ENCODE results near the gene ZBTB38. TPM values are rescaled to one million over a fixed set of nuclear protein-coding genes. Genes with fewer than 3 reads are reported as not detected.

ZBTB38 gene
- total and polyA plus RNA-seq, 2 donors (not counting 1 experiment from before 2014, with no cell fraction given), result 96.0 to 191 TPM

- Histone ChIP-seq H3K79me2 (ENCODE audit: control insufficient read depth, insufficient read depth, low read length) (no peaks in the 10 kb centered on the region), H2AFZ (ENCODE audit: low read length) (no peak overlapping the region), H3K4me3 (replicated peaks in 1 of 4; ENCODE audit: control extremely low read depth in 1 of 4, insufficient read depth in 1 of 4, low read depth in 3 of 4, low read length in 4 of 4) (no peak overlapping the region), H3K4me2 (ENCODE audit: extremely low read depth, insufficient read depth, low read length) (no peak overlapping the region), H3K9me3 (ENCODE audit: control insufficient read depth, insufficient read depth, low read depth, low read length) (no peaks in the 10 kb centered on the region), H3K36me3 (ENCODE audit: control insufficient read depth, insufficient read depth, low read length) (no peaks in the 10 kb centered on the region), H3K27ac (ENCODE audit: insufficient read depth, low read length) (no peak overlapping the region), H3K27me3 (ENCODE audit: control insufficient read depth, insufficient read depth, low read length) (no peaks in the 10 kb centered on the region), H4K20me1 (ENCODE audit: control insufficient read depth, extremely low read depth, insufficient read depth, low read length) (no peaks in the 10 kb centered on the region), H3K4me1 (ENCODE audit: control insufficient read depth, extremely low read depth, insufficient read depth, low read length) (peaks cover 3% of the 10 kb centered on the region), H3K9ac (ENCODE audit: insufficient read depth, low read length) (no peak overlapping the region)
- TF ChIP-seq CTCF (conservative IDR thresholded peaks at IDR 0.05 in 1 of 2, IDR thresholded peaks at IDR 0.05 in 1 of 2; ENCODE audit: low read depth in 1 of 2, low read length in 2 of 2) (no peak), EZH2 (IDR thresholded peaks at IDR 0.05; ENCODE audit: low read length, missing control alignments) (no peak)
- no peak for DNase-seq (ENCODE audit: low read depth in 2 of 2)
These were observed 22.8 kb upstream of the ZBTB38 start for GRCh38 chr3:141345528-141345927.

GRCh38 chr3:141346007-141346406 is 22.3 kb upstream of the ZBTB38 start:
- Histone ChIP-seq H3K4me2 (ENCODE audit: extremely low read depth, insufficient read depth, low read length) (no peak overlapping the region), H3K27ac (ENCODE audit: insufficient read depth, low read length) (no peak overlapping the region)

GRCh38 chr3:141346418-141346817 is 21.9 kb upstream of the ZBTB38 start:
- no peak overlapping the region for H3K4me2 ChIP-seq (ENCODE audit: extremely low read depth, insufficient read depth, low read length)

More at GRCh38 chr3:141346007-141346406, 22.3 kb upstream of the ZBTB38 start:
- Histone ChIP-seq H2AFZ (ENCODE audit: low read length) (no peak overlapping the region), H3K27me3 (ENCODE audit: control insufficient read depth, insufficient read depth, low read length) (no peaks in the 10 kb centered on the region), H3K4me1 (ENCODE audit: control insufficient read depth, extremely low read depth, insufficient read depth, low read length) (peaks cover 3% of the 10 kb centered on the region), H3K36me3 (ENCODE audit: control insufficient read depth, insufficient read depth, low read length) (no peaks in the 10 kb centered on the region), H3K79me2 (ENCODE audit: control insufficient read depth, insufficient read depth, low read length) (no peaks in the 10 kb centered on the region), H4K20me1 (ENCODE audit: control insufficient read depth, extremely low read depth, insufficient read depth, low read length) (no peaks in the 10 kb centered on the region), H3K9ac (ENCODE audit: insufficient read depth, low read length) (no peak overlapping the region), H3K4me3 (replicated peaks in 1 of 4; ENCODE audit: control extremely low read depth in 1 of 4, insufficient read depth in 1 of 4, low read depth in 3 of 4, low read length in 4 of 4) (no peak overlapping the region), H3K9me3 (ENCODE audit: control insufficient read depth, insufficient read depth, low read depth, low read length) (no peaks in the 10 kb centered on the region)
- TF ChIP-seq CTCF (conservative IDR thresholded peaks at IDR 0.05 in 1 of 2, IDR thresholded peaks at IDR 0.05 in 1 of 2; ENCODE audit: low read depth in 1 of 2, low read length in 2 of 2) (no peak), EZH2 (IDR thresholded peaks at IDR 0.05; ENCODE audit: low read length, missing control alignments) (no peak)
- no peak for DNase-seq (ENCODE audit: low read depth in 2 of 2)

More at GRCh38 chr3:141346418-141346817, 21.9 kb upstream of the ZBTB38 start:
- Histone ChIP-seq H3K36me3 (ENCODE audit: control insufficient read depth, insufficient read depth, low read length) (no peaks in the 10 kb centered on the region), H3K79me2 (ENCODE audit: control insufficient read depth, insufficient read depth, low read length) (no peaks in the 10 kb centered on the region), H3K27ac (ENCODE audit: insufficient read depth, low read length) (no peak overlapping the region), H2AFZ (ENCODE audit: low read length) (no peak overlapping the region), H3K27me3 (ENCODE audit: control insufficient read depth, insufficient read depth, low read length) (no peaks in the 10 kb centered on the region), H3K9me3 (ENCODE audit: control insufficient read depth, insufficient read depth, low read depth, low read length) (no peaks in the 10 kb centered on the region), H3K4me1 (ENCODE audit: control insufficient read depth, extremely low read depth, insufficient read depth, low read length) (peaks cover 3% of the 10 kb centered on the region), H3K9ac (ENCODE audit: insufficient read depth, low read length) (no peak overlapping the region), H4K20me1 (ENCODE audit: control insufficient read depth, extremely low read depth, insufficient read depth, low read length) (no peaks in the 10 kb centered on the region), H3K4me3 (replicated peaks in 1 of 4; ENCODE audit: control extremely low read depth in 1 of 4, insufficient read depth in 1 of 4, low read depth in 3 of 4, low read length in 4 of 4) (no peak overlapping the region)
- TF ChIP-seq CTCF (conservative IDR thresholded peaks at IDR 0.05 in 1 of 2, IDR thresholded peaks at IDR 0.05 in 1 of 2; ENCODE audit: low read depth in 1 of 2, low read length in 2 of 2) (no peak), EZH2 (IDR thresholded peaks at IDR 0.05; ENCODE audit: low read length, missing control alignments) (no peak)
- DNase-seq (ENCODE audit: low read depth in 2 of 2), result peak in 1 of 2 donors; percentile 58
